Measurements from ENCODE around the gene DDAH1. TPM values are rescaled to one million over a fixed set of nuclear protein-coding genes. Genes with fewer than 3 reads are reported as not detected.

DDAH1 gene
- total and polyA plus RNA-seq, 2 experiments from 2014 or later: 29.4 to 41.7 TPM

DNA sequence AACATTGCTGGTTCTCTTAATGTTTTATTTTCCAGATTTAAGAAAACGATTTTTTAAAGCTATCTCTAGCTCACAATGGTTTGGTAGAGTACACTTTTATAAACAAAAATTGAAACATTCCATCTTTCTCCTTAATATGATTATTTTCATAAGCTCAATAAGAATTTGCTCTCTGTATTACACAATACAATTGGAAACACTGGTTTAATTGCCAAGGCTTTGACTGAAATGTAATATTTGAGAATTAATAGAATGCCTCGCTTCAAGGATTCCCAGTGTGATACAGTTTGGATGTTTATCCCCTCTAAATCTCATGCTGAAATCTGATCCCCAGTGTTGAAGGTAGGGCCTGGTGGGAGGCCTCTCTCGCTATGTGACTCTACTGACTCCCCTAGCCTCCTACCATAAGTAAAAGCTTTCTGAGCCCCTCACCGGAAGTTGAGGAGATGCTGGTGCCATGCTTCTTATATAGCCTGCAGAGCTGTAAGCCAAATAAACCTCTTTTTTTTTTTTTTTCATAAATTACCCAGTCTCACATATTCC, 67.4 kb downstream of the DDAH1 start (continued):
- TF ChIP-seq, protein P1, sequence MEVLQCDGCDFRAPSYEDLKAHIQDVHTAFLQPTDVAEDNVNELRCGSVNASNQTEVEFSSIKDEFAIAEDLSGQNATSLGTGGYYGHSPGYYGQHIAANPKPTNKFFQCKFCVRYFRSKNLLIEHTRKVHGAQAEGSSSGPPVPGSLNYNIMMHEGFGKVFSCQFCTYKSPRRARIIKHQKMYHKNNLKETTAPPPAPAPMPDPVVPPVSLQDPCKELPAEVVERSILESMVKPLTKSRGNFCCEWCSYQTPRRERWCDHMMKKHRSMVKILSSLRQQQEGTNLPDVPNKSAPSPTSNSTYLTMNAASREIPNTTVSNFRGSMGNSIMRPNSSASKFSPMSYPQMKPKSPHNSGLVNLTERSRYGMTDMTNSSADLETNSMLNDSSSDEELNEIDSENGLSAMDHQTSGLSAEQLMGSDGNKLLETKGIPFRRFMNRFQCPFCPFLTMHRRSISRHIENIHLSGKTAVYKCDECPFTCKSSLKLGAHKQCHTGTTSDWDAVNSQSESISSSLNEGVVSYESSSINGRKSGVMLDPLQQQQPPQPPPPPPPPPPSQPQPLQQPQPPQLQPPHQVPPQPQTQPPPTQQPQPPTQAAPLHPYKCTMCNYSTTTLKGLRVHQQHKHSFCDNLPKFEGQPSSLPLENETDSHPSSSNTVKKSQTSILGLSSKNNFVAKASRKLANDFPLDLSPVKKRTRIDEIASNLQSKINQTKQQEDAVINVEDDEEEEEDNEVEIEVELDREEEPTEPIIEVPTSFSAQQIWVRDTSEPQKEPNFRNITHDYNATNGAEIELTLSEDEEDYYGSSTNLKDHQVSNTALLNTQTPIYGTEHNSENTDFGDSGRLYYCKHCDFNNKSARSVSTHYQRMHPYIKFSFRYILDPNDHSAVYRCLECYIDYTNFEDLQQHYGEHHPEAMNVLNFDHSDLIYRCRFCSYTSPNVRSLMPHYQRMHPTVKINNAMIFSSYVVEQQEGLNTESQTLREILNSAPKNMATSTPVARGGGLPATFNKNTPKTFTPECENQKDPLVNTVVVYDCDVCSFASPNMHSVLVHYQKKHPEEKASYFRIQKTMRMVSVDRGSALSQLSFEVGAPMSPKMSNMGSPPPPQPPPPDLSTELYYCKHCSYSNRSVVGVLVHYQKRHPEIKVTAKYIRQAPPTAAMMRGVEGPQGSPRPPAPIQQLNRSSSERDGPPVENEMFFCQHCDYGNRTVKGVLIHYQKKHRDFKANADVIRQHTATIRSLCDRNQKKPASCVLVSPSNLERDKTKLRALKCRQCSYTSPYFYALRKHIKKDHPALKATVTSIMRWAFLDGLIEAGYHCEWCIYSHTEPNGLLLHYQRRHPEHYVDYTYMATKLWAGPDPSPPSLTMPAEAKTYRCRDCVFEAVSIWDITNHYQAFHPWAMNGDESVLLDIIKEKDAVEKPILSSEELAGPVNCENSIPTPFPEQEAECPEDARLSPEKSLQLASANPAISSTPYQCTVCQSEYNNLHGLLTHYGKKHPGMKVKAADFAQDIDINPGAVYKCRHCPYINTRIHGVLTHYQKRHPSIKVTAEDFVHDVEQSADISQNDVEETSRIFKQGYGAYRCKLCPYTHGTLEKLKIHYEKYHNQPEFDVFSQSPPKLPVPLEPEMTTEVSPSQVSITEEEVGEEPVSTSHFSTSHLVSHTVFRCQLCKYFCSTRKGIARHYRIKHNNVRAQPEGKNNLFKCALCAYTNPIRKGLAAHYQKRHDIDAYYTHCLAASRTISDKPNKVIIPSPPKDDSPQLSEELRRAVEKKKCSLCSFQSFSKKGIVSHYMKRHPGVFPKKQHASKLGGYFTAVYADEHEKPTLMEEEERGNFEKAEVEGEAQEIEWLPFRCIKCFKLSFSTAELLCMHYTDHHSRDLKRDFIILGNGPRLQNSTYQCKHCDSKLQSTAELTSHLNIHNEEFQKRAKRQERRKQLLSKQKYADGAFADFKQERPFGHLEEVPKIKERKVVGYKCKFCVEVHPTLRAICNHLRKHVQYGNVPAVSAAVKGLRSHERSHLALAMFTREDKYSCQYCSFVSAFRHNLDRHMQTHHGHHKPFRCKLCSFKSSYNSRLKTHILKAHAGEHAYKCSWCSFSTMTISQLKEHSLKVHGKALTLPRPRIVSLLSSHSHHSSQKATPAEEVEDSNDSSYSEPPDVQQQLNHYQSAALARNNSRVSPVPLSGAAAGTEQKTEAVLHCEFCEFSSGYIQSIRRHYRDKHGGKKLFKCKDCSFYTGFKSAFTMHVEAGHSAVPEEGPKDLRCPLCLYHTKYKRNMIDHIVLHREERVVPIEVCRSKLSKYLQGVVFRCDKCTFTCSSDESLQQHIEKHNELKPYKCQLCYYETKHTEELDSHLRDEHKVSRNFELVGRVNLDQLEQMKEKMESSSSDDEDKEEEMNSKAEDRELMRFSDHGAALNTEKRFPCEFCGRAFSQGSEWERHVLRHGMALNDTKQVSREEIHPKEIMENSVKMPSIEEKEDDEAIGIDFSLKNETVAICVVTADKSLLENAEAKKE (CRISPR knock-in tag; IDR thresholded peaks at IDR 0.05): no peak

GRCh38 chr1:85396194-85396593, 68.8 kb downstream of the DDAH1 start:
- Histone ChIP-seq H3K36me3 (ENCODE audit: insufficient read depth) (no peaks in the 10 kb centered on the region), H2AFZ (no peak overlapping the region), H3K4me1 (ENCODE audit: insufficient read depth) (peaks cover 61% of the 10 kb centered on the region), H4K20me1 (replicated peaks; ENCODE audit: insufficient read depth) (no peaks in the 10 kb centered on the region), H3K9me2 (ENCODE audit: insufficient read depth) (no peaks in the 10 kb centered on the region), H3K27ac (ENCODE audit: low read depth) (no peak overlapping the region), H3K27me3 (ENCODE audit: insufficient read depth) (no peaks in the 10 kb centered on the region), H3K4me2 (no peak overlapping the region), H3K79me2 (replicated peaks; ENCODE audit: insufficient read depth) (no peaks in the 10 kb centered on the region), H3K4me3 (no peak overlapping the region), H3F3A (replicated peaks; ENCODE audit: low read depth) (no peaks in the 10 kb centered on the region)
- H3K27ac Mint-ChIP-seq: no peak overlapping the region
- H3K36me3 Mint-ChIP-seq (ENCODE audit: low read depth): peaks cover 14% of the 10 kb centered on the region; the same call in 2 of the 3 replicates
- ATAC-seq (peak; percentile 22; the same call in 1 of the 3 replicates), DNase-seq (ENCODE audit: low spot score) (peak; percentile 49)
- H3K4me1 Mint-ChIP-seq: peaks cover 56% of the 10 kb centered on the region
- peaks cover 8% of the 10 kb centered on the region; the same call in 2 of the 3 replicates for H3K9me3 Mint-ChIP-seq
- H3K4me3 Mint-ChIP-seq: no peak overlapping the region
- H3K27me3 Mint-ChIP-seq (ENCODE audit: insufficient read depth, low read depth, poor library complexity): peaks cover 8% of the 10 kb centered on the region
- TF ChIP-seq, protein P2, sequence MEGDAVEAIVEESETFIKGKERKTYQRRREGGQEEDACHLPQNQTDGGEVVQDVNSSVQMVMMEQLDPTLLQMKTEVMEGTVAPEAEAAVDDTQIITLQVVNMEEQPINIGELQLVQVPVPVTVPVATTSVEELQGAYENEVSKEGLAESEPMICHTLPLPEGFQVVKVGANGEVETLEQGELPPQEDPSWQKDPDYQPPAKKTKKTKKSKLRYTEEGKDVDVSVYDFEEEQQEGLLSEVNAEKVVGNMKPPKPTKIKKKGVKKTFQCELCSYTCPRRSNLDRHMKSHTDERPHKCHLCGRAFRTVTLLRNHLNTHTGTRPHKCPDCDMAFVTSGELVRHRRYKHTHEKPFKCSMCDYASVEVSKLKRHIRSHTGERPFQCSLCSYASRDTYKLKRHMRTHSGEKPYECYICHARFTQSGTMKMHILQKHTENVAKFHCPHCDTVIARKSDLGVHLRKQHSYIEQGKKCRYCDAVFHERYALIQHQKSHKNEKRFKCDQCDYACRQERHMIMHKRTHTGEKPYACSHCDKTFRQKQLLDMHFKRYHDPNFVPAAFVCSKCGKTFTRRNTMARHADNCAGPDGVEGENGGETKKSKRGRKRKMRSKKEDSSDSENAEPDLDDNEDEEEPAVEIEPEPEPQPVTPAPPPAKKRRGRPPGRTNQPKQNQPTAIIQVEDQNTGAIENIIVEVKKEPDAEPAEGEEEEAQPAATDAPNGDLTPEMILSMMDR (conservative IDR thresholded peaks at IDR 0.05; ENCODE audit: low read depth in 2 of 2): 0 out of 4 replicates have a peak, but pooled peaks of 1 of the 2 experiments have one; percentile 9
- TF ChIP-seq EZH2 (IDR thresholded peaks at IDR 0.05; ENCODE audit: low read depth, unreplicated experiment) (no peak), ZNF331 (CRISPR knock-in tag; IDR thresholded peaks at IDR 0.05; ENCODE audit: low read depth) (no peak), EZH2phosphoT487 (IDR thresholded peaks at IDR 0.05; ENCODE audit: unreplicated experiment) (no peak), NANOG (IDR thresholded peaks at IDR 0.05; ENCODE audit: borderline replicate concordance) (no peak), JUNB (IDR thresholded peaks at IDR 0.05; ENCODE audit: unreplicated experiment) (no peak)

All from GM23338 (cell line).